Hepatocyte (in vitro differentiated cells): ENCODE results near the gene USP20.

Experiments used
- CTCF ChIP-seq: fragments of 200-600 bp; sonication (generic); IDR thresholded peaks from 2 replicates; pipeline ENCODE4 v1.5.1; 2016; ENCODE audit warnings: antibody characterized with exemption, mild to moderate bottlenecking; ENCODE audit not compliant: poor library complexity
- EZH2 ChIP-seq: fragments of 200-600 bp; sonication (generic); IDR thresholded peaks from 2 replicates; pipeline ENCODE4 v1.6.1; 2016; ENCODE audit warnings: antibody characterized with exemption, mild to moderate bottlenecking, borderline replicate concordance
- EZH2phosphoT487 ChIP-seq: fragments of 200-600 bp; sonication (generic); IDR thresholded peaks from one replicate; pipeline ENCODE4 v1.6.1; 2018; ENCODE audit warnings: antibody characterized with exemption, mild to moderate bottlenecking, low read depth, moderate library complexity; ENCODE audit not compliant: unreplicated experiment, severe bottlenecking

GRCh38 chr9:129878291-129878690 lies 43.0 kb downstream of the USP20 start:
- TF ChIP-seq CTCF (no peak), EZH2 (no peak), EZH2phosphoT487 (no peak)
